HG03558 (cell line): Measurements from ENCODE around the gene GRHPR.
A peak's percentile ranks its signal among the peaks of the same experiment; 100 is the strongest.
"Not testable (repeated sequence)": the region's sequence is repeated elsewhere in the genome, so short reads cannot be mapped to it uniquely, and the experiment has no call there.

Experiments used
- ATAC-seq: cut with Tn5 transposase; IDR thresholded peaks from one replicate; pipeline ENCODE4 v1.9.1; 2021; ENCODE audit warnings: moderate number of reproducible peaks; ENCODE audit not compliant: unreplicated experiment; ENCODE audit errors: extremely low read depth

The GRHPR gene

GRCh38 chr9:37397948-37398347 is 24.5 kb upstream of the GRHPR start:
- not testable (repeated sequence) for ATAC-seq

DNA sequence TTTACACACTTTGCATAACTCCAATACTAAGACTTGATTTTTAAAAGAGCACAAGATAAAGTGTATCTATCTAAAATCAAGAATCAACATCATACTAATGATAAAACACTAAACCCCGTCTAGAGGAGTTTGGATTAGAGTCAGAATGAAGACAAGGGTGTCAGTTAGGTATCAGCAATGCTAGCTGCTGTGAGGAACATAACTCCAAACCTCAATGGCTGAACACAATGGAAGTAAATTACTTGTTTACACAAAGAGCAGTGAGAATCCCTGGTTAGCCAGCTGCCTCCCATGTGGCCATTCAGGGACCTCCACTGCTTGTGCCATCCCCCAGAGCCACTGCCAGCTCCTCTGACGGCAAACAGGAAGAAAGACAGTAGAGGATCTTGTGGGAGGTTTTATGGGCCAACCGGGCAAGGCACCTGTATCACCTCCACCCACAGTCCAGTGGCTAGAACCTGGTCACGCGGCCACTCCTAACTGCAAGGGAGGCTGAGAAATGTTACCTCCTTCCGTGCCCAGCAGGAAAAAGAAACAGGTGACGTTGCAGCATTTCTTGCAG is 24.0 kb upstream of the GRHPR start:
- no peak for ATAC-seq

DNA sequence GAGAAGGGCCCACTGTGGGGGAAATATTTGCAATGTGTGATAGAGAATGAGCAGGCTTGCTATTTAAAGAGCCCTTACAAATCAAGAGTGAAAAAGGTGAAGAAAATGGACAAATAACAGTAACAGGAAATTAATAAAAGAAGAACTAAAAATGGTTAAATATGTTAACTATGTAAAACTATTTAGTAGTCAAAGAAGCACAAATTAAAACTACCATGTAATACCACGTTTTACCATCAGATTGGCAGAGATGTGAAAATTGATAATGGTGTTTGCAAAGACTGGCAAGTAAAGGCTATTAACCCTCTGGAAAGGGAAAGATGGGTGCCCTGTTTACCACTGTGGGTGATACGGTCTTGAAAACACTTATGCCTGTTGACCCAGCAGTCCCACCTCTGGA is 23.2 kb upstream of the GRHPR start:
- ATAC-seq: no peak

DNA sequence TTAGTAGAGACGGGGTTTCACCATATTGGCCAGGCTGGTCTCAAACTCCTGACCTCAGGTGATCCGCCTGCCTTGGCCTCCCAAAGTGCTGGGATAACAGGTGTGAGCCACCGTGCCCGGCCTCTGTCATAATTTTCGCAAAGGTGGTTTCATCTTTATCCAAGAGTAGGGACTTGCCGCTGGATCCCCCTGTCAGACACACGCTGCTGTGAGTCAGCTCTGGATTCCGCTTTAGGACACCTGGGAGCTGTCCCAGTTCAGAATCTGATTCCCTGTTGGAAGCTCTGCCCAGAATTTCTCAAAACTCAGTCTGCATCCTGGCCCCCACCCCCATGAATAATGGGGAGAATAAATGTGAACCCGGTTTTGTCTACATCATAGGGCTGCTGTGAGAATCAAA is 17.9 kb upstream of the GRHPR start:
- ATAC-seq: no peak

- ATAC-seq: no peak
Observed at GRCh38 chr9:37405350-37405749, 17.1 kb upstream of the GRHPR start.

DNA sequence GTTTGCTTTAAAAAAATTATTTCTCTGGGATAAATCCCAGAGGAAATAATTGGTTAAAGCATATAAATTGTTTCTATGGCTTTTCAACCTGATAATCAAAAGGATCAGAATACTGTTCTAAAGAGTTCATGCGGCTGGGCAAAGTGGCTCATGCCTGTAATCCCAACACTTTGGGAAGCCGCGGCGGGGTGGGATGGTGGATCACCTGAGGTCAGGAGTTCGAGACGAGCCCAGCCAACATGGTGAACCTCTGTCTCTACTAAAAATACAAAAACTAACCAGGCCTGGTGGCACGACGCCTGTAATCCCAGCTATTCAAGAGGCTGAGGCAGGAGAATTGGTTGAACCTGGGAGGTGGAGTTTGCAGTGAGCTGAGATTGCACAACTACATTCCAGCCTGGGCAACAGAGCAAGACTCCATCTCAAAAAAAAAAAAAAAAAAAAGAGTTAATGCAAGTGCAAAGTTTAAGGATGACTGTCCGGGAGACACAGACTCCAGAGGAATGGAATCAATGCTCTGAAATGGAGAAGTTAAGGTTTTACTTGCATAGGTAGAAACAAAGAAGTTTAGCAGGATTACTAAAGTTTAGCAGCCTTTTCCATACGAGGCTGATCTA is 16.6 kb upstream of the GRHPR start:
- no peak for ATAC-seq

GRCh38 chr9:37406603-37407401 is 15.7 kb upstream of the GRHPR start:
- no peak for ATAC-seq

DNA sequence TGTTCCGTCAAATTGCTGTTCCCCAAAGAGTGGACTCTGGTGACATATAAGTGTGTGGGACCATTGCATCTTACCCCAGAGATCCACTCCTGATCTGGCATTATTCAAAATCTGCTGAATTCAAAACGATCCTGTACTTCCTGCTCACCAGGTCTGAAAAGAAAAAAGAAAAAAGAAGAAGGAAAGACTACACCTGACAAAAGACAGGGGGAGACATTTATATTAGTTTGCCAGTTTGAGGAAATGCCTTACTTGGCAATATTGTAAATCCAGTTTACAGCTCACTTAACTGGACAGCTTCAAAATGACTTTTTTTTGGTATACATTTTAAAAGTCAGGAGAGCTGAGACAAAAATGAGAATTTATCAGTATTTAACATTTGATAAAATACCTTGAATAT is 15.0 kb upstream of the GRHPR start:
- ATAC-seq: no peak

DNA sequence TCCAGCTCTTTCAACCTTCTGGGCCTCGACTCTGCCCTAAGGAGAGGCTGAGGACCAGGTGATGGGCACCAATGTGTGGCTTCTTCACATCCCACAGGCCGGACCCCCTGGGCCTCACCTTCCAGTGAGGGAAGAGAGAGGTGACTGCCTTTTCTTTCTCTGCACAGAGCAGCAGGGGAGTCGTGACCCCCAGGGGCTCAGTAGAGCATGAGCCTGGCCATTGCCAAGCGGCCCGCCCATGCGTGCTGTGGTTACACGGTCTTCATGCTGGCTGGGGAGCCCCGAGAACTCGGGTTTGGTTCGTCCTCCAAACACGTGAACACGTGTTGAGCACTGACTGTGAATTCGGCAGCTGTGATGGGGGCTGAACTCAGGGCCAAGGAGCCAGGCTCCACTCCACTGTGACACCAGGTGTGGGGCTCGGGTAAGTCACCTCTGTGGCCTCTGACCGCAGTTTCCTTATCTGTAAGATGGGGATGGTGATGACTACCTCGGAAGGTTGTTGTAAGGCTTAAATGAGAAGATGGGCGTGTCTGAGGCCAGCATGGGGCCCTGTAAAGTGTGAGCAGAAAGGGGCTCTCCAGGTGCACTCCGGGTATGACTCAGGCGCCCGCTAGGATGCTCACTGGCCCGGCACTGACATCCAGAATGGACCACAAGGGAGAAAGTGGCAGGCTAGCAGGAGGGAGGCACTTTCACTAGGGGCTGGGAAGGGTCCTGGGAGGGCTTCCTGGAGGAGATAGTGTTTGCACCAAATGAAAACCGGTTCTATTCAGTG is 13.4 kb upstream of the GRHPR start:
- peak; percentile 79 for ATAC-seq

- no peak for ATAC-seq
Observed at GRCh38 chr9:37410354-37410861, 12.1 kb upstream of the GRHPR start.

- ATAC-seq: peak; percentile 20
Observed at GRCh38 chr9:37410969-37411785, 11.3 kb upstream of the GRHPR start.

- ATAC-seq: no peak
Observed at GRCh38 chr9:37412431-37413151, 9.9 kb upstream of the GRHPR start.

DNA sequence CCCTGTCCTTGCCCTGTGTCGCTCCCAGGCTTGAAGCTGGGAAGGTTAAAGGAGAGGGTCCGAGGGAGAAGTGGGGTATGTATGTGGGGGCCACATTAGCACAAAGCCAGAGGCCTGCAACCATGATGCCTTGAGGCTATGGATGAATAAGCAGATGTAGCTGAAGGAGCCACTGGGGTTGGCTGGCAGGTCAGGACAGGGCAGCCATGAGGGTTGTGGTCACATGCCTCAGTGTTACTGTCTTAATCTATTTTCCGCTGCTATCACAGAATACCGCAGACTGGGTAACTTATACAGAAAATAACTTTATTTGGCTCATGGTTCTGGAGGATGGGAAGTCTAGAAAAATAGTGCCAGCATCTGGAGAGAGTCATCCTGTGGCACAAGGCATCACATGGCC is 9.2 kb upstream of the GRHPR start:
- no peak for ATAC-seq

- no peak for ATAC-seq
Observed at GRCh38 chr9:37414503-37414943, 8.0 kb upstream of the GRHPR start.

DNA sequence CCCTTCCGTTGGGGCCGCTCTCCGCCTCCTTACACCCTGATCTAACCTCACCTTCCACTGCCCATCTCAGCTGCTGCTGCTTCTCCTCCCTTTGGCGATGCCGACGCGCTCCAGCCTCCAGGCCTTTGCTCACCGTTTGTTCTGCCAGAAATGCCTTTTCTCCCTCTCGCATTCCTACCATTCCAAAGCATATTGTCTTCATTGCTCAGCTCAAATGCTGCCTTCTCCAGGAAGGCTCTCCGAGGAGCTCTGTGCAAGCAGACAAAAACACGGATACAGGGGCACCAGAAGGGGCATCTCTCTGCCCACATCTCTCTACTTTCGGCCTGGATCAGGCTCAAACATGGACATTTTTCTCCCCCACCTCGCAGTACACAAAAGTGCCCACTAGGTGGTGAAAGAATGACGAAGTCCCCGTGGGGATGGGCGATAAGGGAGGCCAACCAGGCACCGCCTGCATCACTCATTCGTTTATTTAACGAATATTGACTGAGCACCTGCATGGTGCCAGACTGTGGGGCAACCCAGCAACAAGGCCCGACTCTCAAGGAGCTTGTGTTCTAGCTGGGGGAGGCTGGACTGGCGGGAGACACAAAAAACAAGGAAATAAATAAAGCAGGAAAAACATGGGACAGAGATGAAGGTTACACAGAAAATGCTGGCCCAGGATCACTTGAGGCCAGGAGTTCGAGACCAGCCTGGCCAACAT is 7.3 kb upstream of the GRHPR start:
- peak; percentile 25 for ATAC-seq

GRCh38 chr9:37417252-37417803 is 5.2 kb upstream of the GRHPR start:
- no peak for ATAC-seq

DNA sequence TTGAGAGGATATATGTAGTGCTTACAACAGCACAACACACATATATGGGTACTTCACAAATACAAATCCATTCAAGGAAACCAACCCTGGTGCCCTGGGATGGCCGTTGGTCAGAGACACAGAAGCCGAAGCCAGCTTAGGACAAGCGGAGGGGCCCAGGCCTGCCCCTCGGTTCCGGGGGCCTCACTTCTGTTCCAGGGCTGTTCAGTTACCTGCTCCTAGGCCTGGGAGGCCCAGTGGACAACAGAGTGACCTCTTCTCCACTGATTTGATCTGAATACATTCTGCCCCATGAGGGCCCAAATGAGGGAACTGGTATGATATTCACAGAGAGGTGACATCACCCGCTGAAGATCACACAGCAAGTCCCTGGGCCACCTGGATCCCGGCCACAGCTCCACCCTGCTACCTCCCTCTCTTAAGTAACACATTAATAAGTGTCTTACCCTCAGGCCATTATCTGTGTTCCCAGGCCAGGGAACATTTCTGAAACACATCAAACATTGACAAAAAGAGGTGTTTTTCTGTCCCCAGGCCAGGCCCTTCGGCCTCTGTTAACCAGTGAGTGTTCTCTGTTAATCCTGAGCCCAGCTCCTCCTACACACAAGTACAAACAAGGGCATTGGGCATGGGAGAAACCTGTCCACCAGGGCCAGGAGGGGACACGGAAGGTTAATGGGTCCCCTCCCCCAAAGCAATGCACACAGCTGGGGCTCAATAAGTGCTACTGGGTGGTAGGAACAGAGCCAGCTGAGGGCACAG is 4.5 kb upstream of the GRHPR start:
- ATAC-seq: no peak

DNA sequence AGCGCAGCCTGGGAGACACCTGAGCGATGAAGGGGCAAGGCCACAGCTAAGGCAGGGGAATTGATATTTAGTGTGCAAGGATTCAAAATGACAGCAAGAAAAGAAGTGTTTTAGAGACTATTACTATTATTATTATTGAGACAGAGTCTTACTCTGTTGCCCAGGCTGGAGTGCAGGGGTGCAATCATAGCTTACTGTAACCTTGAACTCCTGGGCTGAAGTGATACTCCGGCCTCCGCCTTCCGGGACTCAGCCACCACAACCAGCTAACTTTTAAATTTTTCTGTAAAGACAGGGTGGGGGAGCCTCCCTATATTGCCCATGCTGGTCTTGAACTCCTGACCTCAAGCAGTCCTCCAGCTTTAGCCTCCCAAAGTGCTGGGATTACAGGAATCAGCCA is 3.3 kb upstream of the GRHPR start:
- no peak for ATAC-seq
